DMS114 treated with DMSO at 0.1 percent for 48 hours (cell line): ENCODE measurements around the gene S1PR2.
"Not testable (repeated sequence)": the region's sequence is repeated elsewhere in the genome, so short reads cannot be mapped to it uniquely, and the experiment has no call there.

Experiments
- DNase-seq: peaks from one replicate; lab custom pipeline; 2025; ENCODE audit not compliant: unreplicated experiment; lab: John Stamatoyannopoulos, UW

Gene S1PR2

GRCh38 chr19:10192922-10193321 is 38.2 kb downstream of the S1PR2 start:
- DNase-seq: no peak

GRCh38 chr19:10191347-10191746 is 39.8 kb downstream of the S1PR2 start:
- no peak for DNase-seq

DNA sequence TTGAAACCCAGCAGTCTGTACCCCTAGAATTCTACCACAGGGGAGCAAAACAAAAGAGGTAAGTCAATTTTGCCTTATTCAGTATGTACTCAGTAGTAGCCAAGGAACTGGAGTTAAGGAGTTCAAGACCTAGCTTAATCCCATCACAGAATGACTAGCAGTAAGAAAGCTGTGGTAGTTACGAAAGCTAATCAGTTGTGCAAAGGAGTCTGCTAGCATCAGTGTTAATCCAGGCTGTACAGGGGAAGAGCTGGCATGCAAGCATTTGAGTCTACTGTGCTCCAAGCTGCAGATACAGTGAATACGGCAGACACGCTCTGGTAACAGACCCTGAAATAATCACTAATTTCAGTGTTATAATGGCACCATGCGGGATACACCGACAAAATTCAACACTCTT is 41.1 kb downstream of the S1PR2 start:
- DNase-seq: no peak

- no peak for DNase-seq
Observed at GRCh38 chr19:10189616-10190015, 41.5 kb downstream of the S1PR2 start.

- DNase-seq: no peak
Observed at GRCh38 chr19:10187315-10187714, 43.8 kb downstream of the S1PR2 start.

DNA sequence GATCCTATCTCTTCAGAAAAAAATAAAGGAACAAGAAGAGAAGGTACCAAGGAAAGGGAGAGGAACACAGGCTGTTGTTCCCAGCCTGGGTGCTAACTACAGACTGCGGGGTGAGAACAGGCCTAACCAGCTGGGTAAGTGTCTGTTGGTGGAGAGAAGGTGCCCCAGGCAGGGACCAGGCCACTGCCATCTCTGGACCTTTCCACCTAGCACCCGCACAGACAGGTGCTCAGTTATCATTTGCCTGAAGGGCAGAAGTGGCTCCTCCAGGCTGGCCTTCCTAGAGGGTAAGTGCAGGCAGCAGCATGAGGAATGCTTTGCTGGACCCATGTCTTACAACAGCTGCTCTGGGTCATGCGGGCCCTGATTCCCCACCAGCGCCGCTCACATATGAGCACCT is 46.5 kb downstream of the S1PR2 start:
- no peak for DNase-seq

GRCh38 chr19:10183926-10184325 is 47.2 kb downstream of the S1PR2 start:
- DNase-seq: no peak

DNA sequence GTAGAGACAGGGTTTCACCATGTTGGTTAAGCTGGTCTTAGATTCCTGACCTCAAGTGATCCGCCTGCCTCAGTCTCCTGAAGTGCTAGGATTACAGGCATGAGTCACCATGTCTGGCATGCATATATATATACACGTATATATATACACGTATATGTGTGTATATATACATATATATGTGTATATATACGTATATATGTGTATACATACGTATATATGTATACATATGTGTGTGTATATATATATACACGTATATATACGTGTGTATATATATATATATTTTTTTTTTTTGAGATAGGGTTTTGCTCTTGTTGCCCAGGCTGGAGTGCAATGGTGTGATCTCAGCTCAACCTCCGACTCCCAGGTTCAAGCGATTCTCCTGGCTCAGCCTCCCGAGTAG is 48.3 kb downstream of the S1PR2 start:
- no peak for DNase-seq

- no peak for DNase-seq
Observed at GRCh38 chr19:10182076-10182475, 49.1 kb downstream of the S1PR2 start.

DNA sequence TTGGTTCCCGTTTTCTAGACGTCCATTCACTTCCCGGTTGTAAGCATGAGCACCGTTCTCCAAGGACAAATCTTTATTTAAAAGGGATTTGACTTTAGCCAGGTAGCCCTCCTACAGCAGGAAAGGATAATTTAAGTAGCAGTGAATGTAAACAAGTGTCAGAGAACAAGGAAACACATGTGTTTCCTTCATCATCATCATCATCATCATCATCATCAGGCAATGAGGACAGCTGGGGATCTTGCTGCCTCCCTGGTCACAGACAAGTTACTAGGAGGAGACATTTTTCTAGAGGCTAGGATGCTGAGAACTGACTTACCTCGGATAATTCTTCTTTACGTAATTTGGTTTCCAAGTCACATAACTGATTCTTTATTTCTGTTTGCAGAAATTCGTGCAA is 50.7 kb downstream of the S1PR2 start:
- DNase-seq: no peak

DNA sequence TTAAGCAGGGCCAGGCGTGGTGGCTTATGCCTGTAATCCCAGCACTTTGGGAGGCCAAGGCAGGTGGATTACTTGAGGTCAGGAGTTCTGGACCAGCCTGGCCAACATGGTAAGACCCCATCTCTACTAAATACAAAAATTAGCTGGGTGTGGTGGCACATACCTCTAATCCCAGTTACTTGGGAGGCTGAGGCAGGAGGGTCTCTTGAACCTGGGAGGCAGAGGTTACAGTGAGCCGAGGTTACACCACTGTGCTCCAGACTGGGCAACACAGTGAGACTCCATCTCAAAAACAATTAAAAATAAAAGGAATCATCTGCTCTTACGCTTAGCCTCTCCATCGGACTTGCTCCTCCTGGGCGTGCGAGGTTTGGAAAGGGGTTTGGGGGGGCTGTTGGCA is 51.1 kb downstream of the S1PR2 start:
- not testable (repeated sequence) for DNase-seq

GRCh38 chr19:10173527-10173926 is 57.6 kb downstream of the S1PR2 start:
- DNase-seq: no peak
